BE2C (cell line): ENCODE data around the gene TBXAS1.
"Not testable (repeated sequence)": the region's sequence is repeated elsewhere in the genome, so short reads cannot be mapped to it uniquely, and the experiment has no call there.

Experiments
- DNase-seq: peaks from one replicate; pipeline ENCODE4 v3.0.0-alpha.2; 2020
- H3K27me3 ChIP-seq: fragments of 250-450 bp; sonication (Bioruptor Pico); 2 replicates; pipeline ENCODE4 v1.5.1; 2020; ENCODE audit warnings: mild to moderate bottlenecking
- H3K36me3 ChIP-seq: fragments of 250-450 bp; sonication (Bioruptor Pico); 2 replicates; pipeline ENCODE4 v1.5.1; 2020; ENCODE audit warnings: mild to moderate bottlenecking
- H3K4me1 ChIP-seq: fragments of 250-450 bp; sonication (Bioruptor Pico); 2 replicates; pipeline ENCODE4 v1.5.1; 2020
- H3K4me3 ChIP-seq: 2 replicates; pipeline ENCODE4 v1.5.1; 2011; ENCODE audit warnings: low read depth, low read length
- H3K9me3 ChIP-seq: fragments of 250-450 bp; sonication (Bioruptor Pico); 2 replicates; pipeline ENCODE4 v1.5.1; 2020
- CTCF ChIP-seq: IDR thresholded peaks from 2 replicates; pipeline ENCODE4 v1.5.1; 2012; ENCODE audit warnings: mild to moderate bottlenecking, low read depth, low read length

The TBXAS1 gene

DNA sequence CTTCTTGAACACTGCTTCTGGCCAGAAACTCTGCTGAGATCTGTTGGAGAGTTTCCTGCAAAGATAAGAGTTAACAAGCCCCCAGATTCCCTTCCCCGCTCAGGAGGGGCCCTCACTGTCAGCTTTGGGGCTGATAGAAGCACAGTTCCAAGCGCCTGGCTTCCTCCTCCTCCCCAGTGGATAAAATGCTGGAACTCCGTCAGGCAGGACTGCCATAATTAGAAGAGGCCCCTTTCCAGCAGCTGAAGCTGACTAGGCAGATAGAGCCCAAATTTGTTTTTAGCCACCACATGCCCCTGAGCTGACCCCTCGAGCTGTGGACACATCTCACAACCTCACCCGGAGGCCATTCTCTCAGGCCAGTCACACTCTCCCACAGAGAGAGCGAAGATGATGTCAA is 89.4 kb downstream of the TBXAS1 start:
- H3K9me3 ChIP-seq: no peaks in the 10 kb centered on the region
- H3K36me3 ChIP-seq: no peaks in the 10 kb centered on the region
- no peaks in the 10 kb centered on the region for H3K4me1 ChIP-seq
- TF ChIP-seq CTCF: no peak
- no peak overlapping the region for H3K4me3 ChIP-seq
- H3K27me3 ChIP-seq: 0 out of 2 replicates have a peak, but pooled peaks cover 6% of the 10 kb centered on the region
- DNase-seq: no peak

GRCh38 chr7:139923090-139923489 is 94.0 kb downstream of the TBXAS1 start:
- TF ChIP-seq CTCF: no peak
- H3K4me1 ChIP-seq: no peaks in the 10 kb centered on the region
- no peak for DNase-seq

DNA sequence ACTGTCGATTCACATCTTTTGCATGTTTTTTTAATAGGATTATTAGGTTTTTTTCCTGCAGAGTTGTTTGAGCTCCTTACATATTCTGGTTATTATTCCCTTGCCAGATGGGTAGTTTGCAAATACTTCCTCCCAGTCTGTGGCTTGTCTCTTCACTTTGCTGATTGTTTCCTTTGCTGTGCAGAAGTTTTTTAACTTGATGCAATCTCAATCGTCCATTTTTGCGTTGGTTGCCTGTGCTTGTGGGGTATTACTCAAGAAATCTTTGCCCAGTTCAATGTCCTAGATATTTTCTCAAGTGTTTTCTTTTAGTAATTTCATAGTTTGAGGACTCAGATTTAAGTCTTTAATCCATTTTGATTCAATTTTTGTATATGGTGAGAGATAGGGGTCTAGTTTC is 95.4 kb downstream of the TBXAS1 start:
- peaks cover 14% of the 10 kb centered on the region for H3K27me3 ChIP-seq
- no peaks in the 10 kb centered on the region for H3K9me3 ChIP-seq
- no peak overlapping the region for H3K4me3 ChIP-seq
- no peaks in the 10 kb centered on the region for H3K36me3 ChIP-seq
- TF ChIP-seq CTCF: no peak
- no peaks in the 10 kb centered on the region for H3K4me1 ChIP-seq
- DNase-seq: no peak

More at GRCh38 chr7:139923090-139923489, 94.0 kb downstream of the TBXAS1 start:
- no peaks in the 10 kb centered on the region for H3K36me3 ChIP-seq
- H3K4me3 ChIP-seq: no peak overlapping the region
- H3K27me3 ChIP-seq: 0 out of 2 replicates have a peak, but pooled peaks cover 6% of the 10 kb centered on the region
- no peaks in the 10 kb centered on the region for H3K9me3 ChIP-seq

- not testable (repeated sequence) for H3K9me3 ChIP-seq, DNase-seq, H3K4me3 ChIP-seq, H3K4me1 ChIP-seq, H3K27me3 ChIP-seq, H3K36me3 ChIP-seq
These were observed 100.2 kb downstream of the TBXAS1 start for GRCh38 chr7:139929221-139929620.

- H3K27me3 ChIP-seq: peaks cover 8% of the 10 kb centered on the region
- H3K9me3 ChIP-seq: no peaks in the 10 kb centered on the region
- H3K36me3 ChIP-seq: no peaks in the 10 kb centered on the region
- TF ChIP-seq CTCF: no peak
- H3K4me1 ChIP-seq: no peaks in the 10 kb centered on the region
- no peak for DNase-seq
- no peak overlapping the region for H3K4me3 ChIP-seq
These were observed 101.4 kb downstream of the TBXAS1 start for GRCh38 chr7:139930286-139930965.

GRCh38 chr7:139931190-139931934 is 102.3 kb downstream of the TBXAS1 start:
- H3K4me3 ChIP-seq: no peak overlapping the region
- no peak for DNase-seq
- H3K27me3 ChIP-seq: peaks cover 8% of the 10 kb centered on the region
- H3K36me3 ChIP-seq: no peaks in the 10 kb centered on the region
- H3K4me1 ChIP-seq: no peaks in the 10 kb centered on the region
- no peaks in the 10 kb centered on the region for H3K9me3 ChIP-seq
- TF ChIP-seq CTCF: no peak
